PC-3 (cell line): Measurements from ENCODE around the gene KDM4B.

Experiments
- EZH2 ChIP-seq: fragments of 300-600 bp; sonication (generic); IDR thresholded peaks from one replicate; pipeline ENCODE4 v1.6.1; 2017; ENCODE audit warnings: antibody characterized with exemption, mild to moderate bottlenecking, low read length; ENCODE audit not compliant: unreplicated experiment
- EZH2phosphoT487 ChIP-seq: fragments of 300-600 bp; sonication (generic); IDR thresholded peaks from 2 replicates; pipeline ENCODE4 v1.6.1; 2018; ENCODE audit warnings: mild to moderate bottlenecking, antibody characterized with exemption, low read length, borderline replicate concordance
- TF ChIP-seq, protein P1 (sequence below): fragments of 300-600 bp; sonication (generic); conservative IDR thresholded peaks from 2 replicates; pipeline ENCODE4 v1.5.1; 2017; ENCODE audit warnings: antibody characterized with exemption, low read depth, mild to moderate bottlenecking, low read length

GRCh38 chr19:5050067-5050656, 81.2 kb downstream of the KDM4B start:
- no peak for TF ChIP-seq EZH2phosphoT487
- TF ChIP-seq, protein P1, sequence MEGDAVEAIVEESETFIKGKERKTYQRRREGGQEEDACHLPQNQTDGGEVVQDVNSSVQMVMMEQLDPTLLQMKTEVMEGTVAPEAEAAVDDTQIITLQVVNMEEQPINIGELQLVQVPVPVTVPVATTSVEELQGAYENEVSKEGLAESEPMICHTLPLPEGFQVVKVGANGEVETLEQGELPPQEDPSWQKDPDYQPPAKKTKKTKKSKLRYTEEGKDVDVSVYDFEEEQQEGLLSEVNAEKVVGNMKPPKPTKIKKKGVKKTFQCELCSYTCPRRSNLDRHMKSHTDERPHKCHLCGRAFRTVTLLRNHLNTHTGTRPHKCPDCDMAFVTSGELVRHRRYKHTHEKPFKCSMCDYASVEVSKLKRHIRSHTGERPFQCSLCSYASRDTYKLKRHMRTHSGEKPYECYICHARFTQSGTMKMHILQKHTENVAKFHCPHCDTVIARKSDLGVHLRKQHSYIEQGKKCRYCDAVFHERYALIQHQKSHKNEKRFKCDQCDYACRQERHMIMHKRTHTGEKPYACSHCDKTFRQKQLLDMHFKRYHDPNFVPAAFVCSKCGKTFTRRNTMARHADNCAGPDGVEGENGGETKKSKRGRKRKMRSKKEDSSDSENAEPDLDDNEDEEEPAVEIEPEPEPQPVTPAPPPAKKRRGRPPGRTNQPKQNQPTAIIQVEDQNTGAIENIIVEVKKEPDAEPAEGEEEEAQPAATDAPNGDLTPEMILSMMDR, result no peak
- TF ChIP-seq EZH2, result no peak
